Peyer's patch (tissue), 4 donors: ENCODE measurements around the gene MRPS35.

Experiments
- CTCF ChIP-seq, 6 experiments: fragments of 450-650 bp in 4 of 6; fragments of 200-600 bp in 2 of 6; sonication (generic) in 1 of 6; IDR thresholded peaks; one replicate each; pipeline ENCODE4 v1.5.1; 2017 to 2019; ENCODE audit warnings: antibody characterized with exemption in 6 of 6, mild to moderate bottlenecking in 3 of 6, moderate library complexity in 1 of 6
- POLR2A ChIP-seq, 2 donors: fragments of 450-650 bp; IDR thresholded peaks; one replicate each; pipeline ENCODE4 v1.5.1; 2017; ENCODE audit warnings: antibody characterized with exemption in 2 of 2, mild to moderate bottlenecking in 2 of 2, moderate library complexity in 2 of 2

GRCh38 chr12:27743601-27744000 is 33.0 kb downstream of the MRPS35 start:
- TF ChIP-seq POLR2A (IDR thresholded peaks at IDR 0.05) (no peak), CTCF (IDR thresholded peaks at IDR 0.05) (no peak)
